Neural progenitor cell (in vitro differentiated cells): ENCODE results near the gene TMEM119. TPM values are rescaled to one million over a fixed set of nuclear protein-coding genes. Genes with fewer than 3 reads are reported as not detected.

Experiments
- DNase-seq: peaks from one replicate; pipeline ENCODE4 v3.0.0-alpha.2; 2016; ENCODE audit warnings: low spot score
- H2AFZ ChIP-seq: fragments of 200-600 bp; sonication (generic); replicated peaks from 2 replicates; pipeline ENCODE4 v1.6.1; 2016; ENCODE audit warnings: antibody characterized with exemption
- H3F3A ChIP-seq: fragments of 200-600 bp; sonication (generic); 2 replicates; pipeline ENCODE4 v1.6.1; 2016; ENCODE audit warnings: antibody characterized with exemption, low read depth
- H3K27ac ChIP-seq: fragments of 200-600 bp; sonication (generic); 2 replicates; pipeline ENCODE4 v1.5.1; 2016; ENCODE audit warnings: mild to moderate bottlenecking
- H3K27me3 ChIP-seq: fragments of 200-600 bp; sonication (generic); 2 replicates; pipeline ENCODE4 v1.6.1; 2016; ENCODE audit warnings: mild to moderate bottlenecking, moderate library complexity
- H3K36me3 ChIP-seq: fragments of 200-600 bp; sonication (generic); 2 replicates; pipeline ENCODE4 v1.5.1; 2016
- H3K4me1 ChIP-seq: fragments of 200-600 bp; sonication (generic); 2 replicates; pipeline ENCODE4 v1.6.1; 2016; ENCODE audit warnings: mixed run types
- H3K4me2 ChIP-seq: fragments of 200-600 bp; sonication (generic); 2 replicates; pipeline ENCODE4 v1.6.1; 2016
- H3K4me3 ChIP-seq: fragments of 200-600 bp; sonication (generic); 2 replicates; pipeline ENCODE4 v1.5.1; 2016
- H3K79me2 ChIP-seq: fragments of 200-600 bp; sonication (generic); 2 replicates; pipeline ENCODE4 v1.6.1; 2016; ENCODE audit warnings: low read depth
- H3K9ac ChIP-seq: fragments of 200-600 bp; sonication (generic); 2 replicates; pipeline ENCODE4 v1.6.1; 2016
- H3K9me3 ChIP-seq: fragments of 200-600 bp; sonication (generic); 2 replicates; pipeline ENCODE4 v1.5.1; 2016; ENCODE audit warnings: low read depth
- H4K20me1 ChIP-seq: fragments of 200-600 bp; sonication (generic); 2 replicates; pipeline ENCODE4 v1.6.1; 2016; ENCODE audit warnings: low read depth
- H3K27ac Mint-ChIP-seq: 3 replicates; pipeline ENCODE4 v1.8.0; 2021; ENCODE audit warnings: mixed read lengths
- H3K27me3 Mint-ChIP-seq: 2 replicates; pipeline ENCODE4 v1.8.0; 2022; ENCODE audit warnings: low read depth, mild to moderate bottlenecking, inconsistent platforms, moderate library complexity, mixed read lengths; ENCODE audit not compliant: insufficient read depth
- H3K36me3 Mint-ChIP-seq: 3 replicates; pipeline ENCODE4 v1.8.0; 2021; ENCODE audit warnings: mixed read lengths
- H3K4me1 Mint-ChIP-seq: 3 replicates; pipeline ENCODE4 v1.8.0; 2021; ENCODE audit warnings: mixed read lengths
- H3K4me3 Mint-ChIP-seq: 3 replicates; pipeline ENCODE4 v1.8.0; 2021; ENCODE audit warnings: mild to moderate bottlenecking, moderate library complexity, mixed read lengths
- H3K9me3 Mint-ChIP-seq: 3 replicates; pipeline ENCODE4 v1.8.0; 2020; ENCODE audit warnings: mixed read lengths
- EZH2 ChIP-seq: fragments of 200-600 bp; sonication (generic); IDR thresholded peaks from 2 replicates; pipeline ENCODE4 v1.6.1; 2017; ENCODE audit warnings: antibody characterized with exemption, mild to moderate bottlenecking, moderate library complexity
- EZH2phosphoT487 ChIP-seq: fragments of 200-600 bp; sonication (generic); IDR thresholded peaks from 2 replicates; pipeline ENCODE4 v1.6.1; 2017; ENCODE audit warnings: antibody characterized with exemption
- total RNA-seq: library from RNA; depleted of rRNA; stranded (reverse); fragments of >200 nt; gene quantifications from 2 replicates; pipeline ENCODE4 v1.2.3, GENCODE V29; 2015; ENCODE audit warnings: low replicate concordance
- TF ChIP-seq, protein P1 (sequence below): fragments of 200-600 bp; sonication (generic); IDR thresholded peaks from 2 replicates; pipeline ENCODE4 v1.5.1; 2017; ENCODE audit warnings: antibody characterized with exemption, mild to moderate bottlenecking

The TMEM119 gene
- total RNA-seq, 1 donor from 2014 or later = 0.97 TPM

DNA sequence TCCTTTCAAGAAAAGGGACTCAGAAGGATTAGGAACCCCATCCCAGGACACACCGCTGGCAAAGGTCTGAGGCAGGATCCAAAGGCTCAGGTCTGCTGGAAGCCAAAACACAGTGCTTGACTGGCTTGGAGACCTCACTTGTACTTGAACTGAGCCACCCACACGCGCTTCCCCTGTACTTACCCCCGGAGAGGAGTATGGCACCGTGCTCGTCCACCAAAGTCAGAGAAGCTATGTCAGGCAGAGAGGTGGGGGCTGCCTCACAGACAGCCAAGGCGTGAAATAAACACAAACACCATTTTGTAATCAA, 46.9 kb upstream of the TMEM119 start:
- no peak overlapping the region for H3K9ac ChIP-seq
- TF ChIP-seq, protein P1, sequence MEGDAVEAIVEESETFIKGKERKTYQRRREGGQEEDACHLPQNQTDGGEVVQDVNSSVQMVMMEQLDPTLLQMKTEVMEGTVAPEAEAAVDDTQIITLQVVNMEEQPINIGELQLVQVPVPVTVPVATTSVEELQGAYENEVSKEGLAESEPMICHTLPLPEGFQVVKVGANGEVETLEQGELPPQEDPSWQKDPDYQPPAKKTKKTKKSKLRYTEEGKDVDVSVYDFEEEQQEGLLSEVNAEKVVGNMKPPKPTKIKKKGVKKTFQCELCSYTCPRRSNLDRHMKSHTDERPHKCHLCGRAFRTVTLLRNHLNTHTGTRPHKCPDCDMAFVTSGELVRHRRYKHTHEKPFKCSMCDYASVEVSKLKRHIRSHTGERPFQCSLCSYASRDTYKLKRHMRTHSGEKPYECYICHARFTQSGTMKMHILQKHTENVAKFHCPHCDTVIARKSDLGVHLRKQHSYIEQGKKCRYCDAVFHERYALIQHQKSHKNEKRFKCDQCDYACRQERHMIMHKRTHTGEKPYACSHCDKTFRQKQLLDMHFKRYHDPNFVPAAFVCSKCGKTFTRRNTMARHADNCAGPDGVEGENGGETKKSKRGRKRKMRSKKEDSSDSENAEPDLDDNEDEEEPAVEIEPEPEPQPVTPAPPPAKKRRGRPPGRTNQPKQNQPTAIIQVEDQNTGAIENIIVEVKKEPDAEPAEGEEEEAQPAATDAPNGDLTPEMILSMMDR = no peak
- TF ChIP-seq EZH2 (no peak), EZH2phosphoT487 (no peak)
- no peaks in the 10 kb centered on the region for H4K20me1 ChIP-seq
- Mint-ChIP-seq H3K27ac (no peak overlapping the region), H3K4me3 (no peak overlapping the region), H3K9me3 (no peaks in the 10 kb centered on the region), H3K4me1 (peaks cover 36% of the 10 kb centered on the region), H3K27me3 (peaks cover 2% of the 10 kb centered on the region), H3K36me3 (peaks cover 48% of the 10 kb centered on the region)
- no peaks in the 10 kb centered on the region for H3K9me3 ChIP-seq
- H3K4me1 ChIP-seq = peaks cover 4% of the 10 kb centered on the region
- peaks cover 7% of the 10 kb centered on the region for H3F3A ChIP-seq
- DNase-seq = no peak
- H3K27ac ChIP-seq = no peak overlapping the region
- no peak overlapping the region for H3K4me2 ChIP-seq
- no peaks in the 10 kb centered on the region for H3K79me2 ChIP-seq
- no peaks in the 10 kb centered on the region for H3K36me3 ChIP-seq
- H3K27me3 ChIP-seq = no peaks in the 10 kb centered on the region
- H2AFZ ChIP-seq = no peak overlapping the region
- H3K4me3 ChIP-seq = no peak overlapping the region

GRCh38 chr12:108643941-108644810, 46.3 kb upstream of the TMEM119 start:
- Mint-ChIP-seq H3K9me3 (no peaks in the 10 kb centered on the region), H3K4me3 (no peak overlapping the region), H3K36me3 (peaks cover 42% of the 10 kb centered on the region), H3K4me1 (peaks cover 36% of the 10 kb centered on the region), H3K27ac (peak overlapping the region; percentile 26), H3K27me3 (peaks cover 5% of the 10 kb centered on the region)
- Histone ChIP-seq H4K20me1 (no peaks in the 10 kb centered on the region), H3K36me3 (no peaks in the 10 kb centered on the region), H2AFZ (no peak overlapping the region), H3K79me2 (no peaks in the 10 kb centered on the region), H3K27me3 (no peaks in the 10 kb centered on the region), H3K9ac (no peak overlapping the region), H3K27ac (no peak overlapping the region), H3K9me3 (no peaks in the 10 kb centered on the region), H3K4me3 (no peak overlapping the region), H3F3A (peaks cover 13% of the 10 kb centered on the region), H3K4me2 (no peak overlapping the region), H3K4me1 (peaks cover 10% of the 10 kb centered on the region)
- no peak for TF ChIP-seq EZH2
- TF ChIP-seq, protein P1 = no peak
- TF ChIP-seq EZH2phosphoT487 = no peak
- DNase-seq = no peak

DNA sequence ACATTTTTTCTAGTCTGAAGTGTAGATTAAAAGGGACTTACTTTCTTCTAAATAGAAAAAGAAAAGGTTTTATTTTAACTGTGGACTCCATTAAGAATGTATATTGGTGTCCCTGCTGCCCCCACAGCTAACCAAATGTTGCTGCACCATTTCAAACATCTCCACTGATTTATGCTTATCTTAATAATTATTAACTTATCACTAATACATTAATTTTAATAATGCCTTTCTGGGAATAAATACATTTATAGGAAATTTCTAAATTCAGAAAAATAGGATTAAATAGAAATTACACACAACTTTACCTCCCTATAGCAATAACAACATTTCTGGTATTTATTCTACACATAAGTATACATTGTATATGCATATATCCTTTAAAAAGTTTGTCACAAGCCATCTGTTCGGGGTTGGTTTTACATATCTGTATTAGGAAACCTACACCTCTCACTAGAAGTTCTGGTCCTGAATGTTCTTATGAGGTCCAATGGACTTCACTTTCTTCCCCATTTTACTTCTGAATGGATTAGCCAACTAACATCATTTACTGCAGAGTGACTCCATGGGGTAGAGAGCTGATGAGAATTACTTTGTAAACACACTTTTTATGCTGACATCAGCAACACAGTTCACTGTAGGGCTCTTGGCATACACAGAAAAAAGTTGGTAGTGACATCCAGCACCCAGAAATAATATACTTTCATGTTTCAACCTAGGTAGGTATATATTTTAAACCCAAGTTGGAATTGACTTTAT, 45.2 kb upstream of the TMEM119 start:
- H3F3A ChIP-seq = peaks cover 20% of the 10 kb centered on the region
- no peaks in the 10 kb centered on the region for H3K9me3 Mint-ChIP-seq
- H3K36me3 Mint-ChIP-seq = peaks cover 31% of the 10 kb centered on the region
- TF ChIP-seq EZH2phosphoT487 = no peak
- no peak for TF ChIP-seq EZH2
- TF ChIP-seq, protein P1 = no peak
- no peak overlapping the region for H2AFZ ChIP-seq
- no peak overlapping the region for H3K4me3 Mint-ChIP-seq
- no peaks in the 10 kb centered on the region for H3K9me3 ChIP-seq
- H3K9ac ChIP-seq = no peak overlapping the region
- no peak overlapping the region for H3K4me3 ChIP-seq
- H3K4me1 ChIP-seq = peaks cover 21% of the 10 kb centered on the region
- H3K4me2 ChIP-seq = no peak overlapping the region
- H4K20me1 ChIP-seq = no peaks in the 10 kb centered on the region
- H3K27ac Mint-ChIP-seq = no peak overlapping the region
- peaks cover 5% of the 10 kb centered on the region for H3K27me3 Mint-ChIP-seq
- DNase-seq = no peak
- no peak overlapping the region for H3K27ac ChIP-seq
- H3K36me3 ChIP-seq = no peaks in the 10 kb centered on the region
- peaks cover 47% of the 10 kb centered on the region for H3K4me1 Mint-ChIP-seq
- H3K27me3 ChIP-seq = no peaks in the 10 kb centered on the region
- no peaks in the 10 kb centered on the region for H3K79me2 ChIP-seq
